Endothelial cell of umbilical vein (primary cell): ENCODE measurements around the gene AKAP13. TPM values are rescaled to one million over a fixed set of nuclear protein-coding genes. Genes with fewer than 3 reads are reported as not detected.

Experiments
- BruUV-seq: library from RNA; stranded (reverse); fragments of 400-500 nt; replicated peaks from 2 replicates; lab custom pipeline; 2021; lab: Mats Ljungman, UMichigan
- CTCF ChIA-PET: fragments of 300-600, 350-600 bp; sonication (Branson Sonifier 250); formaldehyde crosslinking; loops from one replicate; lab custom pipeline; 2021; ENCODE audit warnings: antibody characterized with exemption, inconsistent platforms; lab: Charles Lee
- POLR2A ChIA-PET: fragments of 300-600, 350-600 bp; sonication (Branson Sonifier 250); formaldehyde crosslinking; loops from one replicate; lab custom pipeline; 2021; ENCODE audit warnings: antibody characterized with exemption, inconsistent platforms; lab: Charles Lee
- DNase-seq: peaks from one replicate; pipeline ENCODE4 v3.0.0-alpha.2; 2011; ENCODE audit warnings: low read depth, low spot score
- FAIRE-seq: peaks from 2 replicates; lab custom pipeline; 2011; peaks lifted over from hg19 to GRCh38; lab: Jason Lieb, UNC
- H2AFZ ChIP-seq: 2 replicates; pipeline ENCODE4 v1.6.0; 2012; ENCODE audit warnings: low read depth, low read length, control low read depth, inconsistent platforms
- H3K27ac ChIP-seq: 2 replicates; pipeline ENCODE4 v1.5.1; 2011; ENCODE audit warnings: low read depth, mild to moderate bottlenecking, control low read depth, low read length, moderate library complexity; ENCODE audit not compliant: insufficient read depth
- H3K27me3 ChIP-seq, 2 experiments: 2 replicates each; pipeline versions ENCODE4 v1.6.0 to v1.6.1; 2011; ENCODE audit warnings: low read length in 2 of 2, mixed read lengths in 1 of 2; ENCODE audit not compliant: control insufficient read depth in 2 of 2, insufficient read depth in 2 of 2
- H3K36me3 ChIP-seq, 2 experiments: 2 replicates in 1 of 2; 3 replicates in 1 of 2; pipeline ENCODE4 v1.5.1; 2011; ENCODE audit warnings: low read length in 2 of 2, mild to moderate bottlenecking in 1 of 2, moderate library complexity in 1 of 2; ENCODE audit not compliant: control insufficient read depth in 2 of 2, insufficient read depth in 2 of 2; ENCODE audit errors: extremely low read depth in 1 of 2
- H3K4me1 ChIP-seq: 3 replicates; pipeline ENCODE4 v1.5.1; 2011; ENCODE audit warnings: mild to moderate bottlenecking, low read length; ENCODE audit not compliant: control insufficient read depth, insufficient read depth; ENCODE audit errors: extremely low read depth
- H3K4me2 ChIP-seq: 2 replicates; pipeline ENCODE4 v1.6.1; 2011; ENCODE audit warnings: low read length, control low read depth, mixed read lengths; ENCODE audit not compliant: insufficient read depth
- H3K4me3 ChIP-seq, 3 experiments: fragments of 200-600 bp in 1 of 3; sonication (generic), shearing (Covaris generic) in 1 of 3; replicated peaks in 1 of 3; 2 replicates each; pipeline ENCODE4 v1.5.1; 2011 to 2016; ENCODE audit warnings: control low read depth in 3 of 3, low read length in 3 of 3, mild to moderate bottlenecking in 2 of 3, inconsistent platforms in 1 of 3, low read depth in 1 of 3, moderate library complexity in 1 of 3; ENCODE audit not compliant: insufficient read depth in 1 of 3
- H3K79me2 ChIP-seq: 2 replicates; pipeline ENCODE4 v1.6.0; 2012; ENCODE audit warnings: low read length, inconsistent platforms; ENCODE audit not compliant: control insufficient read depth, insufficient read depth
- H3K9ac ChIP-seq: replicated peaks from 2 replicates; pipeline ENCODE3; 2011; ENCODE audit warnings: low read length, control low read depth; ENCODE audit not compliant: insufficient read depth; ENCODE audit errors: extremely low read depth
- H3K9me1 ChIP-seq: replicated peaks from 3 replicates; pipeline ENCODE4 v1.6.0; 2011; ENCODE audit warnings: mild to moderate bottlenecking, low read length; ENCODE audit not compliant: control insufficient read depth, insufficient read depth; ENCODE audit errors: extremely low read depth
- H3K9me3 ChIP-seq: replicated peaks from 2 replicates; pipeline ENCODE4 v1.5.1; 2012; ENCODE audit warnings: low read length, inconsistent platforms; ENCODE audit not compliant: control insufficient read depth, insufficient read depth
- H4K20me1 ChIP-seq: replicated peaks from 2 replicates; pipeline ENCODE3; 2011; ENCODE audit warnings: mild to moderate bottlenecking, low read length; ENCODE audit not compliant: control insufficient read depth, insufficient read depth; ENCODE audit errors: extremely low read depth
- EZH2 ChIP-seq: IDR thresholded peaks from 2 replicates; pipeline ENCODE4 v1.6.1; 2012; ENCODE audit warnings: borderline replicate concordance, low read depth, mild to moderate bottlenecking, moderate library complexity, low read length, inconsistent platforms; ENCODE audit not compliant: severe bottlenecking
- FOS ChIP-seq: IDR thresholded peaks from 2 replicates; pipeline ENCODE4 v1.6.1; 2011; ENCODE audit warnings: mild to moderate bottlenecking, low read length, moderate library complexity, borderline replicate concordance; ENCODE audit not compliant: insufficient read depth
- GATA2 ChIP-seq: IDR thresholded peaks from 2 replicates; pipeline ENCODE4 v1.7.0; 2011; ENCODE audit warnings: low read depth, mild to moderate bottlenecking, moderate library complexity, mixed read lengths, low read length; ENCODE audit not compliant: insufficient read length, insufficient read depth
- JUN ChIP-seq: IDR thresholded peaks from 2 replicates; pipeline ENCODE4 v1.6.1; 2011; ENCODE audit warnings: borderline replicate concordance, low read depth; ENCODE audit not compliant: insufficient read length, insufficient read depth
- MAX ChIP-seq: IDR thresholded peaks from 2 replicates; pipeline ENCODE4 v1.6.1; 2011; ENCODE audit not compliant: insufficient read depth, insufficient read length
- MYC ChIP-seq: IDR thresholded peaks from one replicate; pipeline ENCODE4 v1.6.1; 2011; ENCODE audit warnings: mild to moderate bottlenecking, low read depth, low read length
- POLR2A ChIP-seq: IDR thresholded peaks from 2 replicates; pipeline ENCODE4 v1.6.1; 2012; ENCODE audit warnings: low read depth, mild to moderate bottlenecking, control low read depth, low read length
- POLR2AphosphoS5 ChIP-seq: IDR thresholded peaks from 2 replicates; pipeline ENCODE4 v1.6.1; 2012; ENCODE audit warnings: low read depth, mild to moderate bottlenecking, control low read depth, low read length, moderate library complexity; ENCODE audit not compliant: insufficient read depth
- dilution Hi-C: fragments of 300-500 bp; cut with MboI; formaldehyde crosslinking; loops from one replicate; pipeline ENCODE4 v1.15.0; 2019; ENCODE audit warnings: low sequenced_read_pairs; ENCODE audit not compliant: extremely low pct_ligation_motif_present
- intact Hi-C: fragments of 100-400 bp; cut with micrococcal nuclease; formaldehyde crosslinking; loops from one replicate; pipeline ENCODE4 v1.10.0; 2022
- polyA plus RNA-seq, 4 experiments: library from polyadenylated mRNA; depleted of rRNA in 3 of 4; stranded (reverse) in 3 of 4; unstranded in 1 of 4; fragments of >200 nt; gene quantifications; 2 replicates each; pipeline versions ENCODE4 v1.2.1 to v1.2.3, GENCODE V29; 2011 to 2012; ENCODE audit warnings: missing spikeins in 1 of 4
- total RNA-seq: library from RNA; stranded (reverse); gene quantifications from 2 replicates; pipeline ENCODE4 v1.2.3, GENCODE V29; 2021
- TF ChIP-seq, protein P1 (sequence below), 2 donors: IDR thresholded peaks; 1 replicate in 1 of 2; 2 replicates in 1 of 2; pipeline ENCODE4 v1.5.1; 2011; ENCODE audit warnings: low read length in 2 of 2, mild to moderate bottlenecking in 2 of 2, moderate library complexity in 2 of 2, control low read depth in 1 of 2, inconsistent platforms in 1 of 2, low read depth in 1 of 2; ENCODE audit not compliant: insufficient read depth in 1 of 2; ENCODE audit errors: extremely low read depth in 1 of 2

Gene AKAP13
- total and polyA plus RNA-seq, 2 donors (not counting 3 experiments of a cell fraction or from before 2014, with no cell fraction given): 22.8 to 87.8 TPM

DNA sequence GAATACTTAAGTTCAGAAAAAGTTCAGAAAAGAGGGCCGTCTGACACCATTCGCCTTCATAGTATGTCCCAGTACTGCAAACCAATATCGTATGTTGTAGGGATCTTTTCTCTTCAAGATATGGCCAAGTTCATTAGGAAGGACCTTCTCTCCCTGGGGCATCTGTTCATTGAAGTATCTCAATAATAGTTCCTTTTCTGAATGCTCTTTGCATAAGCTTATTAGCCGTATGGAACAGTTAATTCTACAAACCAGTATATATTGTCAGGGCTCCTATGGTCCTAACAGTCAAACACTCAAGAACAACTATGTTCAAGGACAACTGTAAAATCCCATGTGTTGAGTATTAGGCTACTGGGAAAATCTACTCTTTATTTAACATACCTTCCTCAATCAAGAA is 211.2 kb downstream of the AKAP13 start:
- Histone ChIP-seq H3K36me3 (no peaks in the 10 kb centered on the region), H4K20me1 (no peaks in the 10 kb centered on the region), H3K79me2 (peaks cover 12% of the 10 kb centered on the region), H3K27me3 (no peaks in the 10 kb centered on the region), H3K9me3 (no peaks in the 10 kb centered on the region), H3K4me3 (no peak overlapping the region), H3K4me1 (peaks cover 13% of the 10 kb centered on the region), H3K9me1 (no peaks in the 10 kb centered on the region), H2AFZ (no peak overlapping the region), H3K27ac (no peak overlapping the region), H3K9ac (no peak overlapping the region), H3K4me2 (no peak overlapping the region)
- no peak for FAIRE-seq
- intact Hi-C loops (loop anchor here (1.0 to 2.0 kb wide), 5 partner anchors 9 to 249 kb away; no protein-coding TSS in a partner anchor), dilution Hi-C loops (no loop called here)
- no peak for DNase-seq
- ChIA-PET CTCF (interaction anchor here (0.9 to 1.9 kb wide), 16 partner anchors 9 to 295 kb away, joined by 3 to 23 read pairs (median 8); no protein-coding TSS in a partner anchor), POLR2A (no interaction called here)
- TF ChIP-seq FOS (no peak), MYC (no peak), JUN (no peak), MAX (no peak), GATA2 (no peak), POLR2AphosphoS5 (no peak), EZH2 (no peak), POLR2A (no peak)
- TF ChIP-seq, protein P1, sequence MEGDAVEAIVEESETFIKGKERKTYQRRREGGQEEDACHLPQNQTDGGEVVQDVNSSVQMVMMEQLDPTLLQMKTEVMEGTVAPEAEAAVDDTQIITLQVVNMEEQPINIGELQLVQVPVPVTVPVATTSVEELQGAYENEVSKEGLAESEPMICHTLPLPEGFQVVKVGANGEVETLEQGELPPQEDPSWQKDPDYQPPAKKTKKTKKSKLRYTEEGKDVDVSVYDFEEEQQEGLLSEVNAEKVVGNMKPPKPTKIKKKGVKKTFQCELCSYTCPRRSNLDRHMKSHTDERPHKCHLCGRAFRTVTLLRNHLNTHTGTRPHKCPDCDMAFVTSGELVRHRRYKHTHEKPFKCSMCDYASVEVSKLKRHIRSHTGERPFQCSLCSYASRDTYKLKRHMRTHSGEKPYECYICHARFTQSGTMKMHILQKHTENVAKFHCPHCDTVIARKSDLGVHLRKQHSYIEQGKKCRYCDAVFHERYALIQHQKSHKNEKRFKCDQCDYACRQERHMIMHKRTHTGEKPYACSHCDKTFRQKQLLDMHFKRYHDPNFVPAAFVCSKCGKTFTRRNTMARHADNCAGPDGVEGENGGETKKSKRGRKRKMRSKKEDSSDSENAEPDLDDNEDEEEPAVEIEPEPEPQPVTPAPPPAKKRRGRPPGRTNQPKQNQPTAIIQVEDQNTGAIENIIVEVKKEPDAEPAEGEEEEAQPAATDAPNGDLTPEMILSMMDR (IDR thresholded peaks at IDR 0.05; ENCODE audit: extremely low read depth in 1 of 2, insufficient read depth in 1 of 2, low read depth in 1 of 2, low read length in 2 of 2): no peak
- BruUV-seq: no TSS peak
